Esophagus squamous epithelium (tissue), 5 donors: ENCODE data around the gene APOBEC3C. TPM values are rescaled to one million over a fixed set of nuclear protein-coding genes. Genes with fewer than 3 reads are reported as not detected.
"Not testable (repeated sequence)": the region's sequence is repeated elsewhere in the genome, so short reads cannot be mapped to it uniquely, and the experiment has no call there.

Source experiments
- DNase-seq: peaks from one replicate; lab custom pipeline; 2025; lab: John Stamatoyannopoulos, UW
- H3K27ac ChIP-seq, 4 donors: fragments of 200-600 bp; sonication (generic); one replicate each; pipeline ENCODE4 v1.5.1; 2016 to 2019; ENCODE audit warnings: mild to moderate bottlenecking in 1 of 4
- H3K27me3 ChIP-seq, 4 donors: fragments of 200-600 bp; sonication (generic); 1 replicate in 3 of 4; 2 replicates in 1 of 4; pipeline versions ENCODE4 v1.5.1 to v1.6.0; 2017 to 2021; ENCODE audit warnings: antibody characterized with exemption in 1 of 4
- H3K36me3 ChIP-seq, 3 donors: fragments of 200-600 bp; sonication (generic); one replicate each; pipeline ENCODE4 v1.5.1; 2016 to 2019
- H3K4me1 ChIP-seq, 3 donors: fragments of 200-600 bp; sonication (generic); one replicate each; pipeline ENCODE4 v1.5.1; 2017 to 2019
- H3K4me3 ChIP-seq, 4 donors: fragments of 200-600 bp; sonication (generic); 1 replicate in 3 of 4; 2 replicates in 1 of 4; pipeline ENCODE4 v1.5.1; 2016 to 2019; ENCODE audit warnings: mild to moderate bottlenecking in 2 of 4, moderate library complexity in 1 of 4
- H3K9me3 ChIP-seq, 3 donors: fragments of 200-600 bp; sonication (generic); one replicate each; pipeline ENCODE4 v1.5.1; 2016 to 2019
- CTCF ChIP-seq, 6 experiments: fragments of 450-650 bp in 4 of 6; fragments of 200-600 bp in 2 of 6; sonication (generic) in 2 of 6; IDR thresholded peaks; one replicate each; pipeline ENCODE4 v1.5.1; 2016 to 2019; ENCODE audit warnings: antibody characterized with exemption in 6 of 6, mild to moderate bottlenecking in 4 of 6, moderate library complexity in 4 of 6
- POLR2A ChIP-seq, 4 donors: fragments of 450-650 bp; IDR thresholded peaks; one replicate each; pipeline ENCODE4 v1.6.1; 2017; ENCODE audit warnings: antibody characterized with exemption in 4 of 4, mild to moderate bottlenecking in 4 of 4, moderate library complexity in 3 of 4
- WGBS, 2 donors: methylation state at CpG; one replicate each; pipeline ENCODE4 v1.1.5; 2018; 5-methylcytosine and 5-hydroxymethylcytosine counted together
- intact Hi-C: fragments of 100-400 bp; cut with DNase I; formaldehyde crosslinking; loops from one replicate; pipeline ENCODE4 v1.15.0; 2022
- total RNA-seq, 4 donors: library from RNA; depleted of rRNA; stranded (reverse); fragments of >200 nt; gene quantifications; one replicate each; pipeline ENCODE4 v1.1.0, GENCODE V29; 2016
- donor health status: DM: yes; HTN: yes; CAD: no.

Gene APOBEC3C
- total RNA-seq, 4 donors from 2014 or later = 7.6 to 20.3 (median 9.0) TPM

- Histone ChIP-seq H3K4me1 (peaks cover 0 to 18% (median 11%) of the 10 kb centered on the region in 3 donors), H3K27me3 (no peaks in the 10 kb centered on the region), H3K4me3 (peak overlapping the region in 2 of 4 donors; percentile 64 to 74), H3K36me3 (peaks cover 0 to 10% (median 0%) of the 10 kb centered on the region in 3 donors), H3K27ac (peak overlapping the region; percentile 82 to 95 (median 90)), H3K9me3 (no peaks in the 10 kb centered on the region)
- no peak for DNase-seq
- intact Hi-C loops = no loop called here
- TF ChIP-seq CTCF (IDR thresholded peaks at IDR 0.05) (no peak), POLR2A (IDR thresholded peaks at IDR 0.05) (no peak)
- WGBS, 2 donors = 73 to 90% methylated on average over 12 to 16 of the region's 19 CpGs
Observed at GRCh38 chr22:39039306-39040126, 25.5 kb downstream of the APOBEC3C start.

- DNase-seq, H3K27me3 ChIP-seq, H3K9me3 ChIP-seq, intact Hi-C loops: not testable (repeated sequence)
- 28 to 59% methylated on average over 5 to 9 of the region's 14 CpGs for WGBS, 2 donors
- H3K27ac ChIP-seq = peak overlapping the region; percentile 82 to 95 (median 90)
- H3K36me3 ChIP-seq = peaks cover 0 to 15% (median 0%) of the 10 kb centered on the region in 3 donors
- H3K4me3 ChIP-seq = peak overlapping the region; percentile 52 to 74 (median 60)
- peaks cover 0 to 18% (median 11%) of the 10 kb centered on the region in 3 donors for H3K4me1 ChIP-seq
Observed at GRCh38 chr22:39040155-39040537, 26.1 kb downstream of the APOBEC3C start.

GRCh38 chr22:39040538-39041296 is 26.7 kb downstream of the APOBEC3C start, which contains the start of gene APOBEC3F:
TSS of gene APOBEC3F (plus strand) at chr22:39040864. CDS start at chr22:39040961, 97 bp downstream.
- 0% methylated on average over 5 to 7 of the region's 21 CpGs for WGBS, 2 donors
- DNase-seq, H3K27me3 ChIP-seq, intact Hi-C loops, H3K9me3 ChIP-seq: not testable (repeated sequence)
- TF ChIP-seq POLR2A (IDR thresholded peaks at IDR 0.05) = peak in 1 of 4 donors; percentile 47
- peaks cover 0 to 21% (median 0%) of the 10 kb centered on the region in 3 donors for H3K36me3 ChIP-seq
- H3K4me3 ChIP-seq = peak within 1 kb of the TSS; percentile 52 to 74 (median 60)
- H3K27ac ChIP-seq = peak within 1 kb of the TSS; percentile 82 to 95 (median 90)
- peaks cover 0 to 18% (median 11%) of the 10 kb centered on the region in 3 donors for H3K4me1 ChIP-seq

- 84 to 94% methylated on average over 4 to 7 of the region's 7 CpGs for WGBS, 2 donors
- intact Hi-C loops = no loop called here
Observed at GRCh38 chr22:39041908-39042307, 27.9 kb downstream of the APOBEC3C start.

GRCh38 chr22:39043063-39043462 is 29.0 kb downstream of the APOBEC3C start:
- H3K27ac ChIP-seq, H3K27me3 ChIP-seq, intact Hi-C loops, H3K9me3 ChIP-seq, DNase-seq, H3K4me3 ChIP-seq: not testable (repeated sequence)
- WGBS, 2 donors = 93 to 96% methylated on average over 18 of the region's 18 CpGs
- Histone ChIP-seq H3K36me3 (peaks cover 0 to 26% (median 0%) of the 10 kb centered on the region in 3 donors), H3K4me1 (peaks cover 0 to 18% (median 11%) of the 10 kb centered on the region in 3 donors)

More at GRCh38 chr22:39041908-39042307, 27.9 kb downstream of the APOBEC3C start:
- Histone ChIP-seq H3K4me1 (peaks cover 0 to 18% (median 11%) of the 10 kb centered on the region in 3 donors), H3K27ac (no peak overlapping the region), H3K36me3 (peaks cover 0 to 26% (median 0%) of the 10 kb centered on the region in 3 donors), H3K27me3 (no peaks in the 10 kb centered on the region), H3K4me3 (no peak overlapping the region), H3K9me3 (no peaks in the 10 kb centered on the region)
- DNase-seq = no peak
- no peak for TF ChIP-seq CTCF (IDR thresholded peaks at IDR 0.05)
- no peak for TF ChIP-seq POLR2A (IDR thresholded peaks at IDR 0.05)

GRCh38 chr22:39045136-39045535 is 31.1 kb downstream of the APOBEC3C start:
- Histone ChIP-seq H3K36me3 (peaks cover 0 to 26% (median 0%) of the 10 kb centered on the region in 3 donors), H3K4me1 (peaks cover 0 to 14% (median 11%) of the 10 kb centered on the region in 3 donors)
- H3K27me3 ChIP-seq, intact Hi-C loops, H3K9me3 ChIP-seq, DNase-seq, H3K27ac ChIP-seq, H3K4me3 ChIP-seq: not testable (repeated sequence)
- WGBS, 2 donors = 80 to 88% methylated on average over 7 to 14 of the region's 14 CpGs

GRCh38 chr22:39049486-39049885 is 35.4 kb downstream of the APOBEC3C start:
- H3K4me3 ChIP-seq, H3K27ac ChIP-seq, DNase-seq, H3K9me3 ChIP-seq, H3K4me1 ChIP-seq, H3K27me3 ChIP-seq, intact Hi-C loops: not testable (repeated sequence)
- peaks cover 0 to 16% (median 0%) of the 10 kb centered on the region in 3 donors for H3K36me3 ChIP-seq
- 61 to 68% methylated on average over 7 of the region's 7 CpGs for WGBS, 2 donors

GRCh38 chr22:39051844-39052495 is 37.9 kb downstream of the APOBEC3C start:
- H3K36me3 ChIP-seq, H3K4me1 ChIP-seq, H3K9me3 ChIP-seq, DNase-seq, H3K27ac ChIP-seq, H3K4me3 ChIP-seq, intact Hi-C loops, H3K27me3 ChIP-seq: not testable (repeated sequence)
- 66 to 85% methylated on average over 4 to 8 of the region's 18 CpGs for WGBS, 2 donors
